GM04504 (cell line): Measurements from ENCODE around the gene MMS19.
A peak's percentile ranks its signal among the peaks of the same experiment; 100 is the strongest.
"Not testable (repeated sequence)": the region's sequence is repeated elsewhere in the genome, so short reads cannot be mapped to it uniquely, and the experiment has no call there.

Source experiments
- DNase-seq: peaks from one replicate; pipeline ENCODE4 v3.0.0-alpha.2; 2012; ENCODE audit warnings: low read depth

Gene MMS19

GRCh38 chr10:97426776-97427570 is 71.2 kb downstream of the MMS19 start:
- no peak for DNase-seq

GRCh38 chr10:97425964-97426775 is 72.1 kb downstream of the MMS19 start, which contains the start of gene PGAM1:
Gene PGAM1, plus strand, starts transcription at chr10:97426191. Its CDS starts 117 bp downstream, at chr10:97426308.
- peak; percentile 91 for DNase-seq

- DNase-seq, result not testable (repeated sequence)
Measured at GRCh38 chr10:97423757-97424098, 74.5 kb downstream of the MMS19 start.

GRCh38 chr10:97416565-97416964 is 81.7 kb downstream of the MMS19 start:
- no peak for DNase-seq

GRCh38 chr10:97412891-97413304 is 85.3 kb downstream of the MMS19 start:
- no peak for DNase-seq

GRCh38 chr10:97411406-97411805 is 86.8 kb downstream of the MMS19 start:
- DNase-seq, result no peak

- DNase-seq, result no peak
Measured at GRCh38 chr10:97408496-97408992, 89.7 kb downstream of the MMS19 start.
